ENCODE measurements around the gene LRRC51. TPM values are rescaled to one million over a fixed set of nuclear protein-coding genes. Genes with fewer than 3 reads are reported as not detected.

Gene LRRC51
- total and polyA plus RNA-seq, 3 donors from 2014 or later, result 50.8 to 200 (median 84.6) TPM

DNA sequence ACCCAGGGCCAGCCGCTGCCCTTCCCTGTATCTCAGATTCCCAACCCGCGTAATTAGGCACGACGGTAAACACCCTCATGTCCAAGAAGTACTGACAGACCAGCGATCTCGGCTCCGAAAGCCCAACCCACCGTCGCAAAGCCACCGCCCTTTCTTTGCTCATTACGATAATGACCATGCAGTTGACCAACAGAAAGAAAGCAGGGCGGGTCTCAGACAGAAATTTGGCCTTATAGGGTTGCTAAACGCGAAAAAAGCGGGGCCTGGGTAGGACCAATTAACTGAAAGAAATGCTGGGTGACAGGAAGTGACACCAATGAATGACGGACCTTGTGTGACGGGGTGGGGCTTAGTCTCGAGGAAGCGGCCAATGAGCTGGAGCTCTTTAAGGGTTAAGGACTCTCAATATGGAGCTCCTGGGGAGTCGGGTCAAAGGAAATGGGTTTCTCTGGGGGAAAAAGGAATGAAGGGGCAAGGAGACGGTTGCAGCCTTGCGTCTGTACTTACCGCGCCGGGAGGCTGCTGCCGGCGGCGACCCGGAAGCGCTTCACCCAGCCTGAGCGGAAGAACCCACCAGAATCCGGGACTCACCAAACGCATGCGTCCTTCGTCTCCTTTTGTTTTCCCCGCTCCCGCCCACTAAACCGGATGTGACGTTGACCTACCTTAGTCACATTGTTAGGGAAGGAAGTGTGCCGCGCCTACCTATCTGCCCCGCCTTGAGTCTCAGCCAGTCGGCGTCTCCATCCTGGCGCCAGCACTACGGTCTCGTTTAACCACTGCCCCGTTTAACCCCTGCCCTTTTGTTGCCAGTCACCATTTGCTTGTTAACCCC lies 31.7 kb downstream of the LRRC51 start, which contains the start of gene ANAPC15:
ANAPC15 (minus strand) TSS at position 553 of the 835 bp plus-strand sequence. CDS start 1,419 bp downstream, outside the sequence.
- Histone ChIP-seq H3K36me3 (ENCODE audit: low read depth, missing control alignments) (no peaks in the 10 kb centered on the region), H3K4me1 (peaks cover 13% of the 10 kb centered on the region), H3K4me3 (peak within 1 kb of the TSS; percentile 71 to 81), H3K27ac (peak within 1 kb of the TSS; percentile 92 to 97), H3K27me3 (no peaks in the 10 kb centered on the region), H3K9me3 (no peaks in the 10 kb centered on the region)
- 0% methylated on average over 34 to 49 of the region's 49 CpGs for WGBS, 2 donors
- intact Hi-C loops (cut with DNase I; ENCODE audit: low total_unique reads), result no loop called here
- peak; percentile 99 for DNase-seq
- peak; percentile 90 for TF ChIP-seq POLR2A (IDR thresholded peaks at IDR 0.05)
- peak in 1 of 3 experiments; percentile 1 for TF ChIP-seq CTCF (IDR thresholded peaks at IDR 0.05)

DNA sequence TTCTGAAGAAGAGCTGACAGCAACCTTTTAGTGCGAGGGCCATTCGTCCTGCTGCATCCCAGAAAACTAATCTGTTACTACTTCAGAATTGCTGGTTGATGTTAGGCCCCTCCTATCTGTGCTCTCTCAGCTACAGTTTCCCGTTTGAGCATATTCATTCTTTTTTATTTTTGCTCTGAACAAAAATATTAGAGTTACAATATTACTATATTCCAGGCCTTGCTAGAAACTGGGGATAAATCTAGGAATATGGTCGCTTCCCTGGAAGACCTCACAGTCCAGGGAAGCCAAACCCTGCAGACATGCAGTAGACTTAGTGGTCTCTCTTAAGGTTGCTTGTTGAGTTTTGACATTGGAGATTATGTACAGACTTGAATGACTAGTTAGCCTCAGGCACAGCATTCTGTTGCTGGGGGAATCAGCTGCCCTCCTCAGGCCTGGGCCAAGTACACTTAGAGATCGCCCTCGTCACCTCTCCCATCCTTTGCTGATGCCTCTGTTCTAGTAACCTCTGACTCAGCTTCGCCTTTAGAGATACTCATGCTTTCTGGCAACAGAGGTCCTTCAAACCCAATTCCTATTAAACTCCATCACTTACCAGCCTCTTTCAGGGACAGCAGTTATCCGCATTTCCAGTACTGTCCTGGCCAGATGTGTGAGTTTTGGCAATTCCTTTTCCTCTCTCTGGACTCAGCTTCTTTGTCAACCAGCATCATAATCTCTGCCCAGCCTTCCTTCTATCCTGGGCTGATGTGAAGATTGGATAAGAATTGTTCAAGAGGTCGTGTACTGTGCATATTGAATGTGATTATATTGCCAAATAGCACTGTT lies 32.5 kb downstream of the LRRC51 start:
- Histone ChIP-seq H3K27me3 (no peaks in the 10 kb centered on the region), H3K27ac (peak overlapping the region; percentile 92 to 97), H3K36me3 (ENCODE audit: low read depth, missing control alignments) (no peaks in the 10 kb centered on the region), H3K9me3 (no peaks in the 10 kb centered on the region), H3K4me1 (peaks cover 13% of the 10 kb centered on the region), H3K4me3 (peak overlapping the region; percentile 71 to 81)
- TF ChIP-seq POLR2A (IDR thresholded peaks at IDR 0.05), result no peak
- TF ChIP-seq CTCF (IDR thresholded peaks at IDR 0.05), result peak in 1 of 3 experiments; percentile 0
- 33 to 54% methylated on average over 9 of the region's 9 CpGs for WGBS, 2 donors
- intact Hi-C loops (cut with DNase I; ENCODE audit: low total_unique reads), result no loop called here
- DNase-seq, result no peak

- H3K4me1 ChIP-seq, result peaks cover 13% of the 10 kb centered on the region
- no peak overlapping the region for H3K4me3 ChIP-seq
- no peaks in the 10 kb centered on the region for H3K36me3 ChIP-seq (ENCODE audit: low read depth, missing control alignments)
- 89 to 100% methylated on average over 1 of the region's 1 CpG for WGBS, 2 donors
- TF ChIP-seq POLR2A (IDR thresholded peaks at IDR 0.05) (no peak), CTCF (IDR thresholded peaks at IDR 0.05) (no peak)
- intact Hi-C loops (cut with DNase I; ENCODE audit: low total_unique reads), result no loop called here
- no peak overlapping the region for H3K27ac ChIP-seq
- DNase-seq, result no peak
- no peaks in the 10 kb centered on the region for H3K9me3 ChIP-seq
- no peaks in the 10 kb centered on the region for H3K27me3 ChIP-seq
Measured at GRCh38 chr11:72114570-72114969, 33.9 kb downstream of the LRRC51 start.

GRCh38 chr11:72116019-72116755 lies 35.5 kb downstream of the LRRC51 start:
- Histone ChIP-seq H3K9me3 (no peaks in the 10 kb centered on the region), H3K4me1 (peaks cover 13% of the 10 kb centered on the region), H3K27me3 (no peaks in the 10 kb centered on the region), H3K36me3 (ENCODE audit: low read depth, missing control alignments) (no peaks in the 10 kb centered on the region), H3K4me3 (no peak overlapping the region), H3K27ac (no peak overlapping the region)
- 93 to 94% methylated on average over 6 of the region's 6 CpGs for WGBS, 2 donors
- no peak for DNase-seq
- TF ChIP-seq CTCF (IDR thresholded peaks at IDR 0.05) (no peak), POLR2A (IDR thresholded peaks at IDR 0.05) (no peak)
- intact Hi-C loops (cut with DNase I; ENCODE audit: low total_unique reads), result no loop called here

Measured in testis (tissue), 3 donors.